Measurements from ENCODE around the gene JCAD.
"Not testable (repeated sequence)": the region's sequence is repeated elsewhere in the genome, so short reads cannot be mapped to it uniquely, and the experiment has no call there.

JCAD gene, protein sequence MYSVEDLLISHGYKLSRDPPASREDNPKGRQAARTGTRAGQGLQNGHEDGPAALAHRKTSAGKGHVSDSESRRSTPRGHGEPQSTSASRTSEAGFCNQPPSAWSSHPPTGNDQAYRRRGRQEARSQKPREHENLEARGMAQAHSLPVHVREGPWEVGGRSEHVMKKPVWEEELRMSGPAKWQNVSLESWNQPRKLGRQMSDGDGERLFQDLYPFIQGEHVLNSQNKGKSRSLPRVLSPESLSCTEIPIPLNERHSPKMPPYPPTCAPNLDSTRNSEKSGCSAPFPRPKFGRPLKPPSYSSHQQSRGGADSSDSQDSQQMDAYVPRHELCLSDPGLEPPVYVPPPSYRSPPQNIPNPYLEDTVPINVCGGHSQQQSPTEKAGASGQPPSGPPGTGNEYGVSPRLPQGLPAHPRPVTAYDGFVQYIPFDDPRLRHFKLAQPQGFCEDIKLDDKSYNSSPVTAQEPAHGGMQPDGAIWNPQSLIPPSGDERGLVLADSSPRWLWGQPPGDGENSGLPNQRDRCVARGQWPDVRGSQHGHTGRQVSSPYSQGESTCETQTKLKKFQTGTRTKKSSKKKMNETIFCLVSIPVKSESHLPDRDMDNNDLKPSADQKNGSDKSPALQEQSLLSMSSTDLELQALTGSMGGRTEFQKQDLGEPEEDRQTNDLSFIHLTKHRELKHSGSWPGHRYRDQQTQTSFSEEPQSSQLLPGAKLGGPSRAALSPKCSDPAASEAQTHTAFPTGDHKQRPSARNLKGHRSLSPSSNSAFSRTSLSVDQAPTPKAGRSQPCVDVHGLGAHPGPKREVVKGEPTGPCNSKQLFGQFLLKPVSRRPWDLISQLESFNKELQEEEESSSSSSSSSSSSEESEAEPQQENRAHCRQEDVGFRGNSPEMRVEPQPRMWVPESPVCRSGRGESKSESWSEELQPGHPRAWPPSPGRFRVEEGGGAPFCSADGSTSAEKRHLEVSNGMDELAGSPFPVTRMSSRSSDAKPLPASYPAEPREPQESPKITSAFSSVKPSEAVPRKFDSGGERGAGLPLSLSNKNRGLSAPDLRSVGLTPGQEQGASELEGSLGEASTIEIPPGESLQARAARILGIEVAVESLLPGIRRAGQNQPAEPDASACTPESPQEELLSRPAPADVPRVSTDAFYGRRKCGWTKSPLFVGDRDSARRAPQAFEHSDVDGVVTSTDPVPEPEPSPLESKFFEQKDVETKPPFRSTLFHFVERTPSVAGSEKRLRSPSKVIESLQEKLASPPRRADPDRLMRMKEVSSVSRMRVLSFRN (N-terminal part only)

DNA sequence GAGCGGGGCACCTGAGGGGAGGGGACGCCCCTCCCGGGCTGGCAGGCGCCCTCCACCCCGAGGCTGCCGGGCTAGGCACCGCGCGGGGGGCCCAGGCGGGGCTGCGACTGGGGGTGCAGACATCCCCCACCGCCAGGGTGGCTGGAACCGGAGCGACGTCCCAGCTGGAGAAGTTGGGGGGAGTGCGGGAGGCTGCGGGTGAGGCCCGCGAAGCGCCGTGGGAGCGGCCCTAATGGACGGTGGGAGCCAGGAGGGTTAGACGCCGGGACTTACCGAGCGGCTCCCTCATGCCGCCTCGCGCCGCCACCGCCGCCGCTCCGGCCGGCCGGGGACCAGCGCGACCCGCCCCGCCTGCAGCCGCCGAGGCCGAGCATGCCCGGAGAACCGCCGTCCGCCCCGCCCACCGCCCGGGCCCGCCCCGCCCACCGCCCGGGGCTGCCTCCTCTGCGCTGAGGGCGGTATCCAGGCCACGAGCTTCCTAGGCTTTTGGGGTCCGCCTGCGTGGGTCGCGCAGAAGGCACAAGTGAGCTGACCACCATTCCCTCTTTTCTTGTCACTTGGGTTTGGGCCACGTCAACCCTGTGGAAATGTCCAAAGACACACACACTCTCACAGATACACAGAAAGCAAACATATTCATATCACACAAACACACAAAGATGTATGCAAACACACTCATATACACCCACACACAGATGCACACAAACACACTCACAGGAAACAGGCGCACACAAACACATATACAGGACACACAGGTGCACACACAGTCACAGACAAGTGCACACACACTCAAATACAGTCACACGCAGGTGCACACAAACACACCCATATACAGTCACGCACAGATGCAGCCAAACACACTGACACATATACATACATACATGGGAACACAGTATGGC lies at the start of gene JCAD:
Gene JCAD, minus strand, starts transcription at position 378 of the 899 bp plus-strand sequence. CDS start 11,774 bp downstream, outside the sequence.
- DNase-seq (ENCODE audit: low read depth, low spot score) = no peak

DNA sequence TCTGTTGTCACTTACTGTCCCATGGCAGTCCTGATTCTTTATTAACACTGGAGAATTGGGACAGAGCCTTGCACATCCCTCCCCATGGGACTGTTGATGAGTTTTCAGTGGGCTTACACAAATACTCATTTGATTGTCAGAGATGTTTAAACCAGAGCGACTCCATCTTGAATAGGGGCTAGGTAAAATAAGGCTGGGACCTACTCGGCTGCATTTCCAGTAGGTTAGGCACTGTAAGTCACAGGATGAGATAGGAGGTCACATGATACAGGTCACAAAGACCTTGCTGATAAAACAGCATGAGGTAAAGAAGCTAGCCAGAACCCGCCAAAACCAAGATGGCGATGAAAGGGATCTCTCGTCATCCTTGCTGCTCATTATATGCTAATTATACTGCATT lies 47.6 kb upstream of the JCAD start:
- no peak for DNase-seq (ENCODE audit: low read depth, low spot score)

DNA sequence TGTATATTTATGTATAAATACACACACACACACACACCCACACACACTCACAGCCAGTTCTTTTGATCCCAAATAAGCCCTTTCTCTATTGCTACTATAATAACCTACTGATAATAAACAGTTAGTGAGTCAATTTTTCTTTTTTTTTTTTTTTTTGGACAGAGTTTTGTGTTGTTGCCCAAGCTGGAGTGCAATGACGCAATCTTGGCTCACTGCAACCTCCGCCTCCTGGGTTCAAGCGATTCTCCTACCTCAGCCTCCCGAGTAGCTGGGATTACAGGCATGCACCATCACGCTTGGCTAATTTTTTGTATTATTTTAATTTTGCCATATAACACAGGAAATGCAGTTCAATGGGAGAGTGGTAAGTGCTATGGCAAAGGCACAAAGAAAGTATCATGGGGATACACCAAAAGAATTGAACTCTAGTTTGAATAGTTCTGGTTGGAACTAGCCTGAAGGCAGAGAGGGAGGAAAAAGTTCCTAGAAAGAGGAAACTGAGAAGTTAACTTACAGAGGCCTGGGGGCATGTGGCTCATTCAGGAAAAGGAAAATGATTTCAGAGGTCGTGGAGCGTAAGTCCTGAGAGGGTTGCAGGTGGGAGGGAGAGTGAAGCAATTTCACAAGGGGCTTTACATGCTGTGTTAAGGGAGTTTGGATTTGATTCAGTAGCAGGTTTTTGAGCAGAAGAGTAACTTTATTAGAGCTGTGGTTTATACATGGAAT lies 44.4 kb upstream of the JCAD start:
- no peak for DNase-seq (ENCODE audit: low read depth, low spot score)

DNA sequence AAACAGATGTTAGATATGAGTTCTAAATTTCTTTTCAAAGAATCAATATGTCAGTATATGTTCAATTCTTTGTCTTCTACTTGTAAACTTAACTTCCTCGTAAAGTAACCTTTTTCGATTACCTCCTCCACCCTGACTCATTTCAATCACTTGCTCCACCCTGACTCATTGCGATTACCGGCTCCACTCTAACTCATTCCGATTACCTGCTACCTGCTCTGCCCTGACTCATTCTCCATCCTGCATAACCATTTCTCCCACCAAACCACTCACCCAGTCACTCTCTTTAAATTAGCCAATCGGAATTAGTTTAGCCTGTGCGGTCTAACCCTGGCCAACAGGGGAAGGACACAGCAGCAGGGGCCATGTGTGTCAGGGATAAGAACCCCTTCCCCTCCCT lies 40.3 kb upstream of the JCAD start:
- DNase-seq (ENCODE audit: low read depth, low spot score) = not testable (repeated sequence)

DNA sequence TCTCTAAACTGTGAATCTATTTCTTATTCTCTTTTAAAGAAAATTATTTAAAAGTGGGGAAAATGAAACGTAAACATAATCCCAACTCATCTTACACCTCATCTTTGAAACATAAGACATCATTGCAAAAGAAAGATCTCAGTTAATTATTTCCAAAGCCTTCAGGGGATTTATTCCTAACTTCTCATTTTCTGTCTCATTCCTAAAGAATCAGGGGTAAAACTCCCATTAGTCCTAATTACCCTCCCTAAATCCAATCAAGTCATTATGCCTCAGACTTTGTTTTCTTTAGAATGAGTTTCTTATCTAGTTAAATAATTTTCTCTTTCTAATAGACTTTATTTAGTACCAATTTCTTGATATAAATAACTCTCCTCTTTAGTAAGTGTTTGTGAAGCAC lies 39.7 kb upstream of the JCAD start:
- DNase-seq (ENCODE audit: low read depth, low spot score) = no peak

DNA sequence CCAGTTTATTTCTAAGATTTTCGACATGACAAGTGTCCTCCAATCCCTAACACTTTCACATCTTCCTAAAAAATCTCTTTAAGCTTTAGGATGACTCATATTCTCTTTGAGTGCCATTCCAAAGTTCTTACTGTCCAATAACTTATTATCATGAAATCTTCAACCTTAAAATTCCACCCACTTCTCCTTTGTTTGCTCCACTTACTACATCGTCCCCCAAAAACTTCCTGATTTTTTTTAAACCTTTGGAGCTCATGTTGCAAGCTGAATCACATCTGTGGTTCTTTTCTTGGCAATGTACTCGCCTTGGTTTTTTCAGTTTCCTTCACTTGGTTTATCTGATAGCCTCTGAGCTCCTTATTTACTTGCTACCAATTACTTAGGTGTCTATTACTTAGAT lies 39.2 kb upstream of the JCAD start:
- DNase-seq (ENCODE audit: low read depth, low spot score) = no peak

DNA sequence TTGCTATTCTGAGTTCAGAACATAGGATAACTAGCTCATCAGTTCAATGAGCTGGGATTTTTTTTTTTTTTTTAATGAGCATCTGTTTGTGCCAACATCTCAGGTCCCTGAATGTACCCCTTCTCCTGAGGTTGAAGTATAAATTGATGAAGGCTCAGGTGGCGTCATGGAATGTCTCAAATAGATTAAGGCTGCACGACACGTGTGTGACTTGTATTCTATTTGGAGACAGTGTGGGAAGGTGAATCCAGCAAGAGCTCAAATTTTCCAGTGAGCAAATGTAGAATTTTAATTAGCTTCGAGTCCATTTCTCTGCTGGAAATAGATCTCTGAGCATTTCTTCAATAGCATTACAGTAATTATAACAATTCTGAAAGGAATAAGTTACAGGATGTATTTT lies 37.2 kb upstream of the JCAD start:
- DNase-seq (ENCODE audit: low read depth, low spot score) = no peak

DNA sequence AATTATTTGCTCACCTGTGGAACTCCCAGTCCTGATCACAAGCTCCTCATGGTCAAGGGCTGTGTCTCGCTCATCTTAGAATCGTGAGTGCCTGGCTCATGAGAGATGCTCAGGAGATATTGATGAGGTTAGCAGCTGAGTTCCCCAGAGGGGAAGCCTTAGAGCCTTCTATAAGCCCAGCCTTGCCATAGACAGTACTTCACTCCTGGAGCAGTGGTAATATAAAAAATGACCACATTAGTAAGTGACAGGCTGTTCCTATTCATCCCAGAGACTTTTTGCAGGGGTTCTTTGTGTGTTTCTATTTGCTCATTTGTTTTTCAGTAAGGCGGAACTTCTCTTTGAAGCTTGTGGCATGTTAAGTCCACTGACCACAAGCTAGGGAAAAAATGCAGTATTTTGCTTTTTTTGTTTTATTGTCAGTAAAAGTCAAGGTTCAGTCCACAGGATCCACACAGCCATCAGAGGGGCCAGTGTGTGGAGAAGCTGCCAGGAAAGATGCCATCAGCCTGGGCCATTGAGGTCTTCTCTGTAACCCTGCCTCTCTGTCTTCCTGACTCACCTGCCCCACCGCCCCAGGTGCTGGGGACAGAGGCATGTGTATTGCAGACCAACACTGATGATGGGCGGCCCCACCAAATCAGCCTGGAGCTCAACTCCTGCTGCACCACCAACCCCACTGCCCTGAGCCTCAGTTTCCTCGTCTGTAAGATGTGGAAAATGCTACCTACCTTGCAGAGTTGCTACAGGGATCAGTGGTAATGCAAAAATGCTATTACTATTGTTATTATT lies 36.4 kb upstream of the JCAD start:
- no peak for DNase-seq (ENCODE audit: low read depth, low spot score)

DNA sequence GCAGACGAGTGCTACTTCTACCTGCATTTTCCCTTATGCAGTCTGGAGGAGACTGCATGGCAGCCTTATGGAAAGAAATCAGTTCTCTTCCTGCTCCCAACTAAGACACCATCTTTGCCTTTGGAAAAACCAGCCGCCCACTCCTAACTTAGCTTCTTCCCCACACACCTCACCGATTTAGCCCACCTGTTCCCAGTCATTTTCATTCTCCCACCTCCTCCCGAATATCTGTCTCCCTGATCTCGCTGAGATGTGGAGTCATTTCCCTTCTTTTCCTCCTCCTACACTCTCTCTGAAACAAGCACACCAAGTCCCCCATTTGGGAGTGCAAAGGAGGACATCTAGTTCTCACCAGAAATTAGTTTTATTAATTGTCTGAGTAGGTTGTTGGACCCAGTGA lies 35.2 kb upstream of the JCAD start:
- no peak for DNase-seq (ENCODE audit: low read depth, low spot score)

DNA sequence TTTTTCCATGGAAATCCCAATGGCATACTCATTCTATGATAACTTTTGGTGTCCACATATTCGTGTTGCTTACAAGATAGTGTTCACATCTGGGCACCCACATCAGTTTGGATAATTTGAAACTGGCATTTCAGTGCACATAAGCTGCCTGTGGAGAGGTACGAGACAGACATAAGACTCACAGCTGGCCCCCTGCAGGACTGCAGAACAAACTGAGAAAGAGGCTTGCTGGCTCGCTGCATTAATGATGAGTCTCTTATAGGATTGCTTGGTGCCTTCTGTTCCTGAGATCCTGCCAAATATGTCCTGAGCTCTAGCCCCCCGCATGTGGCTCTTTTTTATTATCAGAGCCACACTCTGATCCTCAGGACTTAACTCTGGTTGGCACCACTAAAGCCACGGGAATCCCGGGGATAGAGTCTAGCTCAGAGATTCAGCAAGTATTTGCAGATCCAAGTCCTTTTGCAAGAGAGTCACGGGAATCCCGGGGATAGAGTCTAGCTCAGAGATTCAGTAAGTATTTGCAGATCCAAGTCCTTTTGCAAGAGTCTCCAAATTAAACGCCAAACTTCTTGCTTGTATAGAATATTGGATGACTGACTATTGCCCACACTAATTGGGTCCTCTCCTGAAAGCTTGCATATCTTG lies 34.0 kb upstream of the JCAD start:
- DNase-seq (ENCODE audit: low read depth, low spot score) = no peak

DNA sequence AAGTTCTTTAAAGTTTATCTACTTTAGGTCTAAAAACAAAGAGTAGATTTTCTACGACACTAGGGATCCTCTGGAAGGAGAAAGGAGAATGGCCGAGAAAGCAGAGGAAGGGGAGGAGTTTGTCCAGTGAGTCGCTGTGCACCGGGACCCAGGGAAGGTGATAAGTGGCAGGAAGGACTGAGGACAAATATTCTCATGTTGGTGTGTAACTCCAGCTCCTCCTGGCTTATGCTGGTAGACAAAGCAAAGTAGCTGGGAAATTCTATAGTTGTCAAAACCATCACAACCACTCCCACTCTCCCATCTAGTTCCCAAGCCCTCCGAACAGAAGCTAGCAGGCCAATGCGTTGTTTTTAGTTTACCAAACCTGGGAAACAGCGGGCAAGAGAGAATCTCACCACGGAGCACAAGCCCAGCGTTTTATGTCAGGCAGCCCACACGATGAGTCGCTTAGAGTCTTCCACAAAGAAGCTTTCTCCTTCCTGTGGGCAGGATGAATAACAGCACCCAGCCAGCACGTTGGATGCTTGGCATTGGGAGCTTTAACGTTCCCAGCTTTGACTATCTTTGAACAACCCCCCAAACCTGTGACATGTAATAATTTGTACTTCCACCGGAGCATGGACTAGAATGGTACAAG lies 32.9 kb upstream of the JCAD start:
- DNase-seq (ENCODE audit: low read depth, low spot score) = no peak

DNA sequence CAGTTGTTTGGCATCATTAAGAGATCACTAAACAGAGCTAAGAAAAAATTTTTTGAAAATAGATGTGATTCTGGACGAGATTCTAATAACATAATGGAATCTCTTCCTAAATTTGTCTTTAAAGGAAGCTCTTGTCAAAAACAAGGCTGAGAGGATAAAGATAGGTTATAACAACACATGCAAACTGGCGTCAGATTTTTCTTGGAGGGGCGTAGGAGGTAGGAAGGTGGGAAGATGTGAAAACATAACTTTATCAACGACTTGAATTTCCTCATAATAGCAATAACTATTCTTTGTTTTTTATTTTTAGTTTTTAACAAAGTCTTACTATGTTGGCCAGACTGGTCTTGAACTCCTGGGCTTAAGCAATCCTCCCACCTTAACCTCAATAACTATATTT lies 31.8 kb upstream of the JCAD start:
- DNase-seq (ENCODE audit: low read depth, low spot score) = no peak

DNA sequence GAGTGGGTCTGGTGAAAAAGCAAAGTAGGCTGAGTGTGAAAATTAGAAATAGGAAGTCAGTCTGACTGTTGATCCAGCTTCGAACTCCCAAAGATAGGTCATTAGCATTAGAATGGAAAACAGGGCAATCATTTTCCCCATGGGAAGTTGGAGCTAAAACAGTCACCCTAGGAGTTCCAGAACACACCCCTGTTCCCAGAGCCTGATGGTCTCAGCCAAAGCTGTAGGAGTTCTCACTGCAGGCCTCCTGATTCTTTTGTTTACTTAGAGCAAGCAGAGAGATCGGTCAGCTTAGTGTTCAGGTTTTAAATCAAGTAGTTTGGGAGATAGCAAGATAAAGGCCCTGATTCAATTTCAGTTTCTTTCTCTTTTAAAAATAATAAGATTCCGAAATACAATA lies 28.8 kb upstream of the JCAD start:
- DNase-seq (ENCODE audit: low read depth, low spot score) = peak; percentile 58

DNA sequence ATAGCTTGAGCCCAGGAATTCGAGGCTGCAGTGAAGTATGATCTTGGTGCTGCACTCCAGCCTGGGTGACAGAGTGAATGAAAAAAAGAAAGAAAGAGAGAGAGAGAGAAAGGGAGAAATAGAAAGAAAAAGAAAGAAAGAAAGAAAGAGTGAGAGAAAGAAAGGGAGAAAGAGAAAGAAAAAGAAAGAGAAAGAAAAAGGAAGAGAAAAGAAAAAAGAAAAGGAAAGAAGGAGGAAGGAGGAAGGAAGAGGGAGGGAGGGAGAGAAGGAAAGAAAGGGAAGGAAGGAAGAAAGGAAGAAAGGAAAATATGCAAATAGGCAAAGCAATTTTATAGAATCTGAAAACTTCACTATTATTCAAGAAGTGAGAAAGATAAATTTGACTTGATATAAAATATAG lies 24.5 kb upstream of the JCAD start:
- no peak for DNase-seq (ENCODE audit: low read depth, low spot score)

DNA sequence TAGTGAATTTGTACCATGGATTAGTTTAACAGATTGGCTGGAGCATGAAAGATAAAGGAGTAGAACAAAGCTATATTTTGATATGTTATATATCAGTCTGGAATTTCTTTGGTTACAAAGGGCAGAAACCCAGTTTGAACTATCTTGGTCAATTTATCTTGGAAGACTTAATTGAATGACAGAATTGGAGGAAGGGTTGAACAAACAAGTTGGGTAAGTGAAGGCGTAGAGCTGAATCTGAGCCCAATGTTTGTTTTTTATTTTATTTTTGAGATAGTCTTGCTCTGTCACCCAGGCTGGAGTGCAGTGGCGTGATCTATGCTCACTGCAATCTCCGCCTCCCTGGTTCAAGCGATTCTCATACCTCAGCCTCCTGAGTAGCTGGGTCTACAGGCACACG lies 21.8 kb upstream of the JCAD start:
- DNase-seq (ENCODE audit: low read depth, low spot score) = no peak

DNA sequence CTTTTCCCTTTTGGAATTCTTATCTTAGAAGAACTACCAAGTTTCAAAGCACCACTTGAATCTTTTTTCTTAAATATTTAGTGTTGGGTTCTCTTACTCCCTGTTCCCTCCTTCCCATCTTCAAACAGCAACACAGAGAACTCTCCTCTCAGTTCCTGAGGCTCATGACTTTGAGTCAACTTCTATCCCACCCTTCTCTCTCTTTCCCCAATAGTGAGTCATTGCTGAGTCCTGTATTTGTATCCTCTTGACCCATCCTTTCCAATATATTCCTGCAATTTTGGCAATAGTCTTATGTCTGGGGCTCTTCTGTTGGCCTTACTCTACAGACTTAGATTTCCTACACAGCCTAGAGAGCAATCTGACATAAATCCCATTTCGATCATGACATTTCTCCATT lies 20.8 kb upstream of the JCAD start:
- DNase-seq (ENCODE audit: low read depth, low spot score) = no peak

DNA sequence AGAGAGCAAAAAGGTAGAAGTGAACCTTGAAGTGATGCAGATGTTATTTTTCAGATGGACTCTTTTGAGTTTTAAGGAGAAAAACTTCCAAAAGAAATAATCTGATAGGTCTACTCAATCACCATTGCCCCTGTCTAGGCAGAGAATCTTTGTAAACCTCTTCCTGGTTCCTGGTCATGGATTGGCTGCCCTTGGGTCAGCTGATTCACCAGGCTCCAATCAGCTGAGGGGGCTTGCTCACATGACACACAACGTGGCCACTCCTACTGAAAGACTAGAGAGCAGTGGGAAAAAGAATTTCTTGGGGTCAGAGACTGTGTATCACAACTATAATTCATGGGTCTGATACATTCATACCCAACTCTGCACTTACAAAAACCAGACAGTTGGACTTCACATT lies 20.0 kb upstream of the JCAD start:
- DNase-seq (ENCODE audit: low read depth, low spot score) = no peak

DNA sequence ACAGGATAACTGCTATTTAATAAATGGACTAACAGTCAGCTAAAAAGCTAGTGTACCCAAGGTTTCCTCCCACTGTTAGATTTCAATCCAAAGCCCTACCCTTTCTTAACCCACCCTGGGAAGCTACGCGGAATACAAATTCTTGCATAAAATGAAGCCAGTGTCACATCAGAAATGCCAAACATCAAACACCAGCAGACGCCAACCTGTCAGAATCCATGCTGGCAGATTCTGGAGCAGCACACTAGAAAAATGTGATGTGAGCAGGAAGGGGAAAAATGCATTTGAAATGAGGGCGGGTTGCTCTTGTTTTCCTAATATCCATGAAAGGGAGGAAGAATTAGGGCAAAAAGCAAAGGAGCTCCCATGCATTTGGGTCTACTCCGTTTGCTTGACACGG lies 16.1 kb upstream of the JCAD start:
- no peak for DNase-seq (ENCODE audit: low read depth, low spot score)

DNA sequence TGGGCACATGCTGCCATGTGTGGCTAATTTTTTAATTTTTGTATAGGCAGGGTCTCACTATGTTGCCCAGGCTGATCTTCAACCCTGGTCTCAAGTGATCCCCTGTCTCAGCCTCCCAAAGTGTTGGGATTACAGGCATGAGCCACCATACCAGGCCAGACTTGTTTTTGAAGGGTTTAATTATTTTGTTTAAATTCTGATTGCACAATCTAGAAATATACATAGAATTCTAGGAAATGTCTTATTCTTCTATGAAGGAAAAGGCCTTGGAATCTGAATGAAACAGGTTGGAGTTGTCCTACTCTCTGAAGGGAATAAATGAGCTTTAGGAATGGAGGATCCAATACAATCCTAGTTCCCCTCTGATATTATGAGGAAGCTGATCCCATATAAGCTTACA lies 15.5 kb upstream of the JCAD start:
- DNase-seq (ENCODE audit: low read depth, low spot score) = no peak
